GF-D8 (cell line): Measurements from ENCODE around the gene UBALD1.
"Not testable (repeated sequence)": the region's sequence is repeated elsewhere in the genome, so short reads cannot be mapped to it uniquely, and the experiment has no call there.

Source experiments
- DNase-seq: peaks from one replicate; lab custom pipeline; 2025; lab: John Stamatoyannopoulos, UW

The UBALD1 gene

DNA sequence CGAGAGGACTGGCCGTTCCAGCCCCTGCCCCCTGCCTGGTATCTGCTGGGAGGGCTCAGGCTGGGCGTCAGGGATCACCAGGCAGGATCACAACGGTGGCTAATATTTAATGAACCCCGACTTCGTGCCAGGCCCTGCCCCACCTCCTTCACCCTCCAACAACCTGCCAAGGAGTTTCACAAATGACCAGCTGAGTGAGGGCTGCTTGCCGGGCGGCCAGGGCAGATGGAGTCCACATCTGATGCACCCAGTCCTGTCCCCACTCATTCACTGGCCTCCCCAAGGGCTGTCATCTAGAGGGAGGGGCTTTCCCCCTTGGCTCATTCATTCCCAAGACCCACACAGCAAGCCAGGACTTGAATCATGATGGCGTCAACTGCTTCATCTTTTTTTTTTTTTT lies 17.5 kb downstream of the UBALD1 start:
- no peak for DNase-seq

- no peak for DNase-seq
Measured at GRCh38 chr16:4594433-4595410, 20.0 kb downstream of the UBALD1 start.

- DNase-seq = no peak
Measured at GRCh38 chr16:4593086-4593485, 21.6 kb downstream of the UBALD1 start.

DNA sequence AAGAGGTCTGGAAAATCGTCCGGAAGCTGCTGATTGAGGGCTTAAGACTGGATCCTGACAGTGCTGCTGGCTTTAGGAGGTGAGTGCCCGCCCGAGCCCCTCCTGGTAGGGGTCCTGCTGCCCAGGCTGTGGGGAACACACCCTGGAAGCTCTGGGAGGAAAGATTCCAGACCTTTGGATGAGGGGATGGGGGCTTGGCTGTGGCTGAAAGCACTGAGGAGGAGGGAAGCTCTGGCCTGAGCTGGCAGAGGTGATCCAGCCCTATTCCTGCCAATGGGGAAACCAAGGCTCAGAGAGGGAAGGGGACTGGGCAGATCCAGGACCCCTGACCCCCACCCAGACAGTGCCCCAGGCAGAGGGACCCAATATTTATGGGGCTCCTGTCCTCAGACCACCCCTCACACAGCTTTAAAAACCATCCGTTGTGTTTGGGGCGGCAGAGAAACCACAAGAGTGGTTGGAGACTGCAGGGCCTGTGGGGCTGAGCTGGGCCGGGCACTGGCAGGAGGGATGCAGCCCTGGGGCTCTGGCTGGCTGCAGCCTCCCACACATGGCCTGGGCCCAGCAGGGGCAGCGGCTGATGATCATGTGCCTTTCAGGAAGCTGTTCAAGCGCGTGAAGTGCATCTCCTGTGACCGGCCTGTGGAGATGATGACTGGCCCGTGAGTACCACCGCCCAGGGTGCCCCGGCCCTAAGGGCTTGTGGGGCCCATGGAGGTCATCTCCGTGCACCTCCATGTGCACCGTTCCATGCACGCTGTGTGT lies 22.8 kb downstream of the UBALD1 start:
- DNase-seq = no peak

- no peak for DNase-seq
Measured at GRCh38 chr16:4591191-4591590, 23.5 kb downstream of the UBALD1 start.

- DNase-seq = no peak
Measured at GRCh38 chr16:4588961-4589360, 25.7 kb downstream of the UBALD1 start.

GRCh38 chr16:4588386-4588785 lies 26.3 kb downstream of the UBALD1 start:
- DNase-seq = no peak

DNA sequence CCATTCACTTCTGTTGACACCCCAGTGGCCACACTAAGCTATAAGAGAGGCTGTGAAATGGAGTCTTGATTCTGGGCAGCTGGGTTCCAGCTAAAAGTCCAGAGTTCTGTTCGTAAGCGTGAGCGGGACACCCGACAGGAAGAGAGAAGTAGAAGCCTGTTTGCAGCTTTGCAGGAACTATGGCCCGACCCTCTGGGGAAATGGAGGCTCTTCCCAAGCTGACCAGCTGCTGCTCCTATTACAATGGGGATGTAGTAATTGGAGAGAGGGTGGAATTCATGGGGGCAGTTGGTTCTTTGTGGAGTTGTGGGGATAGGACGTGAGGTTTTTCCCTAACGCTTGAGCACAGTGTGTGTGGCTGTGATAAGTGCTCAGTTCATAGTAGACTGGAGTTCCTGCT lies 28.4 kb downstream of the UBALD1 start:
- no peak for DNase-seq

- peak; percentile 78 for DNase-seq
Measured at GRCh38 chr16:4583906-4584305, 30.8 kb downstream of the UBALD1 start.

DNA sequence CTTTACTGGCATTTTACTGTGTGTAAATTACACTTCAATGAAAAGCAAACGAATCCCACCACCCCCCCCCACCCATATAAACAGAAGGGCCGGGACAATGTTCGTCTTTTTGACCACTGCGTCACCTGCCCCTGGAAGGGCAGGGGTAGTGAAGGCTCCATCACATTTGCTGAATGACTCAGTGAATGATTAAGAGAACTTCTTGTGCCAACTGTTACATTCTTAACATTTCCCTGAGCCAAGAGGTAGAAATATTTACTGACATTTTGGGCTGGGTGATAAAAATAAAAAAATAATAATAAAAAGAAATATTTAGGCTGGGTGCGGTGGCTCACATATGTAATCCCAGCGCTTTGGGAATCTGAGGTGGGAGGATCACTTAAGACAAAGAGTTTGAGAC lies 34.4 kb downstream of the UBALD1 start:
- DNase-seq = no peak

GRCh38 chr16:4578961-4579530 lies 35.6 kb downstream of the UBALD1 start:
- DNase-seq = no peak

DNA sequence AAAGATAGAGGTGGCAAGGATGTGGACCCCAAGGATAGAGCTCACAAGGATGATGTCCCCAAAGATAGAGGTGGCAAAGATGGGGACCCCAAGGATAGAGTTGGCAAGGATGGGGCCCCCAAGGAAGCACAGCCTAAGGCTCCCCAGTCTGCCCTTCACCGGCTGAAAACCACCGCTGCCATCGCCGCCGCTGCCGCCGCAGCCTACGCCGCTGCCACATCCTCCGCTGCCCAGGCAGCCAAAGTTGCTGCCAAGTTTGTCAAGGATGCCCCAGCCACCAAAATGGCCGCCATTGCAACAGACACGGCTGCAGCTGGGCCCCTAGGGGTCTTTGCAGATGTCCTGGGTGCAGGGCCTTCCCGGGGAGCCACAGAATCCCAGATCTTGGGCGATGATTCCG lies 38.7 kb downstream of the UBALD1 start:
- no peak for DNase-seq

- DNase-seq = peak; percentile 42
Measured at GRCh38 chr16:4574919-4575705, 39.6 kb downstream of the UBALD1 start.

- not testable (repeated sequence) for DNase-seq
Measured at GRCh38 chr16:4573926-4574325, 40.8 kb downstream of the UBALD1 start.

- no peak for DNase-seq
Measured at GRCh38 chr16:4572715-4573114, 42.0 kb downstream of the UBALD1 start.

- no peak for DNase-seq
Measured at GRCh38 chr16:4570688-4571321, 43.9 kb downstream of the UBALD1 start.

- no peak for DNase-seq
Measured at GRCh38 chr16:4570086-4570485, 44.6 kb downstream of the UBALD1 start.

DNA sequence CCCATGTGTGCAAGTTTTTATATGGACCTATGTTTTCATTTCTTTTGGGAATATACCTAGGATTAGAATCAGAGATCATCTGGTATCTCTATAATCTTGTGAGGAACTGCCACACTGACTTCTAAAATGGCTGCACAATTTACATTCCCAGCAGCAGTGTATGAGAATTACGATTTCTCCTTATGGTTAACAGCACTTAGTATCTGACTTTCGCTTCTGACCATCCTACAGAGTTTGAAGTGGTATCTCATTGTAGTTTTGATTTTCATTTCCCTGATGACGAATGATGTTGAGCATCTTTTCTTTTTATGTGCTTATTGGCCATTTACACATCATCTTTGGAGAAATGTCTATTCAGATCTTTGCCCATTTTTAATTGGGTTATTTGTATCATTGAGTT lies 48.5 kb downstream of the UBALD1 start:
- no peak for DNase-seq

DNA sequence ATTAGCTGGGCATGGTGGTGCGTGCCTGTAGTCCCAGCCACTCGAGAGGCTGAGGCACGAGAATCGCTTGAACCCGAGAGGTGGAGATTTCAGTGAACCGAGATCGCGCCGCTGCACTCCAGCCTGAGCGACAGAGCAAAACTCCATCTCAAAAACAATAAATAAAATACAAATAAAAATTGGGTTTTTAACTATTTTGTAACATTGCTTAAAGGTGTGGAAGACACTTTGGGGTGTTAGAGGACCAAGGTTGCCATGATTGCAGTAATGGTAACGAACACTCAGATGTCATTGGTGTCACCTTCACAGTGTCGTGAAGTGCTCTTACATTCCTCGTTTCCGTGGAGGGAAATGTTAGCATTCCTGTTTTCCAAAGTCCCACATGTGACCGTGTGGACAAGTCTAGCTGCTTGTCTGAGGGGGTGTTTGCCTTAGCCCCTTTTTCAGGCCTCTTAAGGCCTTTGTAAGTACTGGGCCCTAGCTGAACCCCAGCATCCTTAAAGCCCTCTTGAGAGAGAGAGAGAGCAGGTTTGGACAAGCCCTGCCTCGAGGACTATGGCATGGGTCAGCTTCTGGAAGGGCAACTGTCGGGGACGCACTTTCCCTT lies 49.9 kb downstream of the UBALD1 start:
- DNase-seq = no peak

GRCh38 chr16:4561596-4561995 lies 53.1 kb downstream of the UBALD1 start:
- DNase-seq = no peak
